Endometrium (tissue), 2 donors: ENCODE data around the gene STIM1.

Experiments used
- FAIRE-seq: peaks from 2 replicates; lab custom pipeline; 2012; peaks lifted over from hg19 to GRCh38; lab: Jason Lieb, UNC
- donor health status: control.
- donor health status: control.

The STIM1 gene

GRCh38 chr11:3916962-3917361, 61.5 kb downstream of the STIM1 start:
- no peak for FAIRE-seq

GRCh38 chr11:3920148-3920852, 64.8 kb downstream of the STIM1 start:
- FAIRE-seq: no peak

- FAIRE-seq: no peak
Measured at GRCh38 chr11:3922056-3922455, 66.6 kb downstream of the STIM1 start.

- no peak for FAIRE-seq
Measured at GRCh38 chr11:3925513-3925912, 70.0 kb downstream of the STIM1 start.

GRCh38 chr11:3926458-3927095, 71.1 kb downstream of the STIM1 start:
- FAIRE-seq: no peak

- FAIRE-seq: no peak
Measured at GRCh38 chr11:3927129-3927796, 71.8 kb downstream of the STIM1 start.

GRCh38 chr11:3929232-3929631, 73.8 kb downstream of the STIM1 start:
- no peak for FAIRE-seq

- FAIRE-seq: no peak
Measured at GRCh38 chr11:3929649-3930048, 74.2 kb downstream of the STIM1 start.

DNA sequence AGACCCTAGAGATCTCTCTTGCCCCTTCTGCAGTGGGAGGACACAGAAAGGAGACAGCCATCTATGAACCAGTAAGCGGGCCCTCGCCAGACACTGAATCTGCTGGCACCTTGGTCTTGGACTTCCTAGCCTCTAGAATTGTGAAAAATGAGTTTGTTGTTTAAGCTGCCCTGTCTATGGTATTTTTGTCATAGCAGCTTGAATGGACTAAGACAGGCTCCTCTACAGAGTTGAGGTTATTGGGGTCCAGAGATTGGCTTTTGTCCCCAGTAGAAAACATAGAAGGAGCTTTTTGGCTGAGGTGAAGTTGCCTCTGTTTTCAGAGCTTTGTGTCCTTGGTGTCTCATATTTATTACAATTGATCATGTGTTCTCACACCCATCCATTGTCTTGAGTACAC, 77.2 kb downstream of the STIM1 start:
- FAIRE-seq: no peak

DNA sequence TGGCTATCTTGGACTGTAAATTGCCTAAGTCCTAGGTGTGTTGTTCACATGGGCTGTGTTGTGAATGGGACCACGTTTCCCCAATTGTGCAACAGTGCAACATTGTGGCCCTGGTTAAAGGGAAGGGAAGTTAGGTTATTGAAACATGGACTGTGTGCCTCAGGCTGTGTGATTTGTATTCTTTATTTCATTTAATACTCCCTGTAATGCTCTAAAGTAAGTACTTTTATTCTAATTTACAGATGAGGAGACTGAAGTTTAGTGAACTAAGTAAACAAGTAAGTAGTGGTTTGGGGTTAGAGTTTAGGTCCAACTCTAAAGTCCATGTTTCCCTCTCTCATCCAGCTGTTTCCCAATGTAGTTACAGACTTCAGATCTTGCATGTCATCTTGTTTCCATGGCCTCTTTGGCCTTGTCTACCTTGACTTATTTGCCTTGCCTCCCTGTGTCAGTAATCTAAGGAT, 77.7 kb downstream of the STIM1 start:
- no peak for FAIRE-seq

GRCh38 chr11:3934658-3935057, 79.2 kb downstream of the STIM1 start:
- FAIRE-seq: no peak

- no peak for FAIRE-seq
Measured at GRCh38 chr11:3936517-3936916, 81.1 kb downstream of the STIM1 start.

DNA sequence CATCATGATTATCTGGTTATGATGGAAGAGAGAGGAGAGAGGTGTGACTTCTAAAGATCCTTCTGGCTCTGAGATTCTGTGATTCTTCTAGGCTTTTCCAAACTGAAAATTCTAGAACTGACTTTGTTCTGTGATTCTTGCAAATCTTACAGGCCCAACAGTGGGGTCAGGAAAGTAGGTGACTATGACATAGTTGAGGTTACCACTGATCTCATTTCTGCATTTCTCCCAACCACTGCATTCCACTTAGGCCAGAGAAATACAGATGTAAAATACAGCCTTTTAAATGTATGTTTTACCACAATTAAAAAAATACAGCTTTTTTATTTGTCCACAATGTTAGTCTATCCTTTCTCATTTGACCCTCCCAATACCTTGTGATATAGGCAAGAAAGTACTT, 83.7 kb downstream of the STIM1 start:
- no peak for FAIRE-seq

- no peak for FAIRE-seq
Measured at GRCh38 chr11:3939651-3940190, 84.3 kb downstream of the STIM1 start.

GRCh38 chr11:3942160-3942955, 86.9 kb downstream of the STIM1 start:
- FAIRE-seq: no peak

DNA sequence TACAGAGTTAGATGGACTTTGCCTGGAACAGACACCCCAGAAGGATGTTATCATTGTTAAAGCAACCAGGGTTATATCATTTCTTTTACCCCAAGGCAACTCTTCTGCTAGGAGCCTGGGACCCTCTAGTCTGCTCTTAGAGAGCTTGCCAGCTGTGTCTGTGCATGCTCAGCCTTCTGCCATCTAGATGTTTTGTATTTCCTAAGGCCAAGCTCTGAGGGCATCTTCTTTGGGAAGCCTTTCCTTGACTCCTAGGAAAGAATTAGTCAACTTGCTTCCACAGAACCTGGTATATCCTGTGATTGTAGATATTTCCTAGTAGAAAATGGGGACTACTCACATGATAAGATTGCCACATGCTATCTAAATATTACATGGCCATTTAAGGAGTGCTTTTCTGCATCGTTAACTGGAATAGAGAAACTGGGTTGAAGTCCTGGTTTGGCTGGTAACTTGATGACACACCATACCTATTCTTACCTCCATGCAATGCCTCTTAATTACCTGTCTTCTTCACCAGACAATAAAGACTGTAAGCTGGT, 87.6 kb downstream of the STIM1 start:
- FAIRE-seq: no peak

- FAIRE-seq: no peak
Measured at GRCh38 chr11:3944198-3944597, 88.7 kb downstream of the STIM1 start.

DNA sequence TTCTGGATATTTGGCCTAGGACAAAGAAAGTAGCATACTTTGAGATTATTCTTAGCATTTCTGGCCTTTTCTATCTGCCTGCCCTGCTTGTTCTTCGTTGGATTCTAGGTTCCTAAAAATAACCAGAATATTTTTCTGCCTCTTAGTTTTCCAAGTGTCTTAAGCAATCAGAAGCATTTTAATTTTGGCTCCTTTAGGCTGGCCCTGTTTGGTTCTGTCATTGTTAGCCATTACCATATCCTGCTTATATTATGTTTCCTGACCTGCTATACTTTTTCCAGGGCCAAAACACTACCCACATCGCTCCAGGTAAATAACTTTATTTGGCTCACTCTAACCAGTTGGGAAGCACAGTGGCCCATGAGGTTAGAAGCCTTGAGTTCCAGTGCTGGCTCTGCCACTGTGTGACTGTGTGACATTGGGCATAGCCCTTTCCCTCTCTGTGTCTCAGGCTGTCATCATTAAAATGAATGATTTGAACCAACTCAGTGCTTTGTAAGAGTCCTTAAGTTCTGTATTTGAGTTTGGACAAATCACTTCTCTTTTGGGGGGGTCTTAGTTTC, 91.1 kb downstream of the STIM1 start:
- FAIRE-seq: no peak

DNA sequence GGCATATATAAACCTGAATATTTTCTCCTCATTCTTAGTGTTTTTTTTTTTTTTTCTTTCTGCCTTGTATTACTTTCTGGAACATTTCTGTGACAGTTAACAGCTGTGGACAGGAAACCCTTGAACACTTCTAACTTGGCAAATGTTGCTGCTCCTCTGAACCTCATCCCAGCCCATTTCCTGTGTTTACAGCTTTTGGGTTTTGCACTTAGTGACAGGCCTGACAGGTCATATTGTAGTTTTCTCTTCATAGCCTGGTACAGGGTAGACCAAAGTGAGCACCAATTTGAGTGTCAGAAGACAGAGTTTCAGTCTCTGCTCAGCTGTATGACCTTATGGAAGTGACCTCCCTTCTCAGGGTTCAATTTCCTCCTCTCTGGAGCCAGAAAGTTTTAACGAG, 91.6 kb downstream of the STIM1 start:
- FAIRE-seq: peak; percentile 54

DNA sequence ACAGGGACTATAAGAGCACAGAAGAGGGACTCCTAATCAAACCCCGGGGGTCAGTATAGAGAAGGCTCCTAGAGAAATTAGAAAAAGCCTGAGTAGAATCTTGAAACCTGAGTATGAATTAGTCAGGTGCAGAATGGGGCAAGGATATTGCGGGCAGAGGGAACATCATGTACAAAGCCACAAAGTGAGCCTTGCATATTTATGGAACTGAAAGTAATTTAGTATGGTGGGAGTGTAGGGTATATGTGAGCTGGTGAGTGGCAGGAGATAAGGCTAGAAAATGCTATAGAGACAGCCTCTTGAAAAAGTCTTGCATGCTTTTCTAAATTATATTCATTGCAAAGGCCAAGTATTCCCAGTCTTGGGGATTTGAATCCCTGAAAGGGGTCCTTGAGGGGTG, 93.7 kb downstream of the STIM1 start:
- FAIRE-seq: no peak

DNA sequence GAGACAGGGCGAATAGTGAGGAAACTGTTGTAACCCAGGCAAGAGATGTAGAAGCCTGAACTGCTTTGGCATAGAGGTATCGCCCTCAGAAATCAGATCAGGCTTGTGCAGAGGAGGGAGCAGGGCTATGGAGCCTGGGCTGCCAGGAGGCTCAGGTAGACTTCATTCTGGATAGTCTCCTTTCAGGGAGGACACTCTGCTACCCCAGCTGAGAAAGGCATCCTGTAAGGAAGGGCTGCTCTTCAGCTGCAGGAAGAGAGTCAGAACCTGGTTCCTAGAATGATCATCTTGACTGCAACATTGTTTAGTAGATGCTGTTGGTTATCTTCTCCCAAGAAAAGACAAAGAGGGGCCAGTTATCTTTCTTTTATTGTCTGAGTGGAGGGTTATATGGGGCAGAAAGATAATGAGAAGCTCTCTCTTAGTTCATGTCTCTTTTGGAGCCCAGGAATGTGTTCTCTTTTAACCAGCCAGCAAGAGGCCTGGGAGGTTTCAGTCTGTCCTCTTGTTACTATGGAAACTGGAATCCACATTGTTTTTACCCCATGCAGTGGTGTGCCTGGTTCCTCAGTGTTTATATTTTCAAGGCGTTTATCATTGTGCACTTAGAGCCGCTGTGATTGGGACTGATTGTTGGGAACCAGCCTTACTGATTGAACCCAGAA, 95.7 kb downstream of the STIM1 start:
- no peak for FAIRE-seq
